NT2/D1 (cell line): ENCODE measurements around the gene MORN1.
A peak's percentile ranks its signal among the peaks of the same experiment; 100 is the strongest.

Experiments used
- DNase-seq: peaks from one replicate; pipeline ENCODE4 v3.0.0-alpha.2; 2011; ENCODE audit warnings: low read depth, low spot score
- H3K27me3 ChIP-seq: 2 replicates; pipeline ENCODE4 v1.6.0; 2011; ENCODE audit warnings: mild to moderate bottlenecking; ENCODE audit not compliant: insufficient read length, insufficient read depth
- H3K36me3 ChIP-seq: 2 replicates; pipeline ENCODE4 v1.6.1; 2011; ENCODE audit warnings: mild to moderate bottlenecking, low read length, mixed read lengths; ENCODE audit not compliant: insufficient read depth, insufficient read length
- H3K4me1 ChIP-seq: 2 replicates; pipeline ENCODE4 v1.5.1; 2011; ENCODE audit not compliant: insufficient read depth, insufficient read length
- H3K4me3 ChIP-seq: 2 replicates; pipeline ENCODE4 v1.5.1; 2011; ENCODE audit warnings: low read depth; ENCODE audit not compliant: insufficient read length
- H3K9ac ChIP-seq: 2 replicates; pipeline ENCODE4 v1.6.0; 2011; ENCODE audit warnings: low read depth; ENCODE audit not compliant: insufficient read length
- H3K9me3 ChIP-seq: 2 replicates; pipeline ENCODE4 v1.5.1; 2011; ENCODE audit warnings: mild to moderate bottlenecking, low read length; ENCODE audit not compliant: insufficient read depth
- SUZ12 ChIP-seq: IDR thresholded peaks from 2 replicates; pipeline ENCODE4 v1.6.1; 2011; ENCODE audit not compliant: insufficient read length, insufficient read depth; ENCODE audit errors: extremely low read depth
- YY1 ChIP-seq: IDR thresholded peaks from 2 replicates; pipeline ENCODE4 v1.6.1; 2011; ENCODE audit not compliant: insufficient read length, insufficient read depth
- ZNF274 ChIP-seq: IDR thresholded peaks from 2 replicates; pipeline ENCODE4 v1.6.1; 2011; ENCODE audit warnings: mild to moderate bottlenecking, low read depth, low read length

MORN1 gene

DNA sequence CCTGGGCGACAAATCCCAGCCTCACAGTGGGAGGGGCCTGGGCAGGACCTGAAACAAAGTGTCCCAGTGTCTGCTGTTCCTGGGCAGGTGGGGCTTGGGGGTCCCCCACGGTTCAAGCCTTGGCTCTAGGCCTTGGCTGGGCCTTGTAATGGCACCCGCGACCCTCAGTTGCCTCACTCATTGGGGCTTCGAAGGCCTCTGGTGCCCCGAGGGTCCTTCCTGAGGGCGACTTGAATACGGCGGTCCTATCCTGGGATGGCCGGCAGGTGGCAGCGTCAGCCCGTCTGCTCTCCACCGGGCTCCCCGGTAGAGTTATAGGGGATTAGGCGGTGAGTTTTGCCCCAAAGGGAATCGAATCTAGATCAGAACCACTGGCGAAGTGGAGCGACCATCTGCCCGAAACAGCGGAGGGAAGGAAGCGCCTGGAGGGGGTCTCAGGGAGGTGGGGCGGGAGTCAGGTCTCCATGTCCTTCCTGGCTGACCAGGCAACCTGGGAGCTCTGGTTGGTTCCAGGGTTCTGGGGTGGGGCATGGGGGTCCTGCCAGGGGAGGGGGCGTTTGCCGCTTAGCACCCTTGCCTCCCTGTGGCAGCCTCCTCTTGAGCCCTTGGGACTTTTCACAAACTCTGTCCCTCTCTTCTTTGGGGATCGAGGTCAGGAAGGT is 23.1 kb upstream of the MORN1 start:
- Histone ChIP-seq H3K4me3 (peak overlapping the region; percentile 9), H3K9me3 (no peaks in the 10 kb centered on the region), H3K9ac (peak overlapping the region; percentile 50), H3K27me3 (no peaks in the 10 kb centered on the region), H3K4me1 (peaks cover 8% of the 10 kb centered on the region), H3K36me3 (peaks cover 10% of the 10 kb centered on the region)
- peak; percentile 43 for DNase-seq
- TF ChIP-seq SUZ12 (no peak), YY1 (no peak), ZNF274 (no peak)

DNA sequence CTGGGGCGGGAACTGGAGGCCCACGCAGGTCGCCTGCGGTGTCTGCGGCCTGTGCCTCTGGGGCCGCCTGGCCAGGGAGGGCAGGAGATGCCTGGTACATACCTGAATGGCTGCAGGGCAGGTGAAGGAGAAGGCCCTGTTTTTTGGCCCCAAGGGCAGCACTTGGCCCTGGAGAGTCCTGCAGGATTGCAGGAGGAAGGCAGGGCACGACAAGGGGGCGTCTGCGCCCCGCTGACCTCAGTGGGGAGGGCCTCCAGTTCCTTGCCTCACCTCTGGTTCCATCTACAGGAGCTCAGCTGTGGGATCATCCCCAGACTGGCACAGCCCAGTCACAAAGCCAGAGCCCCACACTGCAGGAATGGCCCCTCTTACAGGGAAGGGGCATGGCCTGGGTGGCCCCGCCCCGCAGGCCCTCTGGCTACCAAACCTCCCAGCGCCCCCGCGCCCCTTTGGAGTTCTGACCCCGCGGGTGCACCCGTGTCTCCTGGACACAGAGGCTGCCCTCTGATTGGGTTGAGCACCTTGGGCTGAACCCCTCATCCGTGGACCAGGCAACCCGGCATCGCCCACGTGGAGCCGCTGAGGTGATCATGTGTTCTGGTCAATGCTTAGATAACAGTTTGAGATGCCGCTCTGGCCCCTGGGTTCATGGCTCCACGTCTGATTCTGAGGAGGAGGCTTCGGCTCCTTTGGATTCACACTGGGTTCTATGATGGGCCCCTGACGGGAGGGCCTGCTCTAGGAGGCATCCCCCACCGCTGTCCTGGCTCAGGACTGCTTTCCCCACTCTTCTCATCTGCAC is 22.3 kb upstream of the MORN1 start:
- Histone ChIP-seq H3K36me3 (peaks cover 18% of the 10 kb centered on the region), H3K27me3 (no peaks in the 10 kb centered on the region), H3K4me1 (peaks cover 8% of the 10 kb centered on the region), H3K9ac (peak overlapping the region; percentile 94), H3K4me3 (peak overlapping the region; percentile 82), H3K9me3 (no peaks in the 10 kb centered on the region)
- TF ChIP-seq YY1, result no peak
- TF ChIP-seq ZNF274, result no peak
- TF ChIP-seq SUZ12, result no peak
- no peak for DNase-seq

DNA sequence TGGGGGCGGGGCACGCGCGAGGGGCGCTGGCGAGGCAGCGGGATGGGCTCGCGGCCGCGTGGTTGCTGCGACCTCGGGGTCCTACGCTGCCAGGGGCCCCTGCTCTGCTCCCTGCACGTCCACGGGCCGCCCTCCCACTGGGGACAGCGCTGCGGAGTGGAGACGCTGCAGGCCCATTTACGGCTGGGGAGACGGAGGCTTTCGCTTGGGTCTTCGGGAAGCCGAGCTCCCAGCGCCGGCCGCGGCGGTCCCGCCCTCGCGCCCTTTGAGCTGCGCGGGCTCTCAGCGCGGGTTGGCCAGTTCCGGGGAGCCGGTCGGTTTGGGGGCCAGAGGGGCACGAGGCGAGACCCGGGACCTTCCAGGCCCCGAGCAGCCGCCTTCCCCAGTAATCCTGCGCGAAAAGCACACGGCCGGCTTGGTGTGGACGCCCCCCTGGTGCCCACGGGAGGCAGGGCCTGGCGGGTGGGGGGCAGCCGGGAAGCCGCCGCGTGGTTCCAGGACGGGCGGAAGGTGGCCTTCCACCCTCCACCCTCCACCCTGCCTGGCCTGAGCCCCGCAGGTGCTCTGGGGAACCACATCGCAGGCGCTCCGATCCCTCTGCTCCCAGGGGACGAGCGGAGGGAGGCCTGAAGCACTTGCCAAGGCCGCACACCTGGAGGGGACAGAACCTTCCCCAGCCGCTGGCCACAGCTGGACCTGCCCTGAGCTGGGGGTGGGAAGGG is 21.6 kb upstream of the MORN1 start:
- Histone ChIP-seq H3K9ac (peak overlapping the region; percentile 94), H3K4me1 (peaks cover 8% of the 10 kb centered on the region), H3K36me3 (peaks cover 25% of the 10 kb centered on the region), H3K9me3 (no peaks in the 10 kb centered on the region), H3K4me3 (peak overlapping the region; percentile 82), H3K27me3 (no peaks in the 10 kb centered on the region)
- no peak for DNase-seq
- TF ChIP-seq ZNF274 (no peak), SUZ12 (no peak), YY1 (no peak)

DNA sequence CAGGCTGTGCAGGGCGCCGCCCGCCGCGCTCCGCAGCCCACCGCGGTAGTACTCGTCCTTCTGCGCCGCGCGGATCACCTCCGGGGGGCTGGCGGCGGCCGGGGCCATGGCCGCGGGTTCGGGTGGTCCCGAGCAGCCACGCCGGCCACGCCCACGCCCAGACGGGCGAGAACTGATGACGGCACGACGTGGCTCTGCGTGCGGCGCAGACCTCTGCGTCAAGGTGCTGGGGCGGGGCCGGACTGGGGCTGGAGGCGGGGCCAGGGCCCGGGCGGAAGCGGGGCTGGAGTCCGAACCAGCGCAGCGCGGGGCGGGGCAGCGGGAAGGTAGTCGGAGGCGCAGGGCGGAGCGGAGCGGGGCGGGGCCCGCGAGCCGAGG is 21.0 kb upstream of the MORN1 start, which contains the start of gene PEX10:
PEX10 (minus strand) TSS at position 170 of the 378 bp plus-strand sequence; CDS start at position 108, 62 bp downstream.
- Histone ChIP-seq H3K4me1 (peaks cover 8% of the 10 kb centered on the region), H3K9ac (peak within 1 kb of the TSS; percentile 94), H3K27me3 (no peaks in the 10 kb centered on the region), H3K4me3 (peak within 1 kb of the TSS; percentile 91), H3K36me3 (peaks cover 29% of the 10 kb centered on the region), H3K9me3 (no peaks in the 10 kb centered on the region)
- TF ChIP-seq ZNF274, result no peak
- no peak for TF ChIP-seq YY1
- TF ChIP-seq SUZ12, result no peak
- peak; percentile 89 for DNase-seq

DNA sequence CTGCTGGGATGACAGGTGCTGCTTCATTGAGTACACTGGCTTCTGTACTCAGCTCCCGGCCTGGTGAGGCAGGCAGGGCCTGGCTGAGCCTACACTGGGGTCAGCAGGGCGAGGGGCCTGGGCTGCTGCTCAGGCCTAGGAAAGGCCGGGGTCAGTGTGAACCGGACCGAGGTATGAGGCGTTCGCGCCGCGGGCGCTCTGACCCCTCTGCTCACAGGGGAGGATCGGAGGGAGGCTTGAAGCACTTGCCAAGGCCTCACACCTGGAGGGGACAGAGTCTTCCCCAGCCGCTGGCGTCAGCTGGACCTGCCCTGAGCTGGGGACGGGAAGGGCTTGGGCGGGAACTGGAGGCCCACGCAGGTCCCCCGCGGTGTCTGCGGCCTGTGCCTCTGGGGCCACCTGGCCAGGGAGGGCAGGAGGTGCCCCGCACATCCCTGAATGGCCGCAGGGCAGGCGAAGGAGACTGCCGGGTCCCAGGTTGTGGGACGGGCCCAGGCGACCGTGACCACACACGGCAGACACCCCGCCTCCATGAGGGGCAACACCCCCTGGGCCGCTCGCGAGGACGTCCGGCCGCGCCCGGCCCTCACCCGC is 20.5 kb upstream of the MORN1 start:
- Histone ChIP-seq H3K9ac (peak overlapping the region; percentile 94), H3K9me3 (no peaks in the 10 kb centered on the region), H3K4me3 (peak overlapping the region; percentile 91), H3K27me3 (no peaks in the 10 kb centered on the region), H3K4me1 (peaks cover 5% of the 10 kb centered on the region), H3K36me3 (peaks cover 34% of the 10 kb centered on the region)
- TF ChIP-seq ZNF274 (no peak), SUZ12 (no peak), YY1 (no peak)
- no peak for DNase-seq

DNA sequence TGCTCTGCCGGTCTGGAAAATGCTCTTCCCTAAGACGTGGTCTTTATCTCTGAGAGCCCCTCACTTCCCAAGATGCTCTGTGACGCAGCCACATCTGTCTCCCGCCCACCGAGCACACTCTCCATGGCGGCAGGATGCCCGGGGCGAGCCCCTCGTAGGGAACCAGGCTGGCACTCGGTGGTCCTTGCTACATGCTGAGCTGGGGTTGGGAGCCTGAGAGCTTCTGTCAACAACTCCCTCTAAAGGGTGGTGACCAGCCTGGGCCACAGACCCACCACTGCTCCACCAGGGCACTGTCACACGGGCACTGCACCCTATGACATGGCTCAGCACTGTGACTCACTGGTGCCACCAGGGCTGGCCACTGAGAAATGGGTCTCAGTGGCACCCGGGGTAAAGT is 18.4 kb upstream of the MORN1 start:
- Histone ChIP-seq H3K36me3 (peaks cover 54% of the 10 kb centered on the region), H3K4me1 (peaks cover 6% of the 10 kb centered on the region), H3K9ac (no peak overlapping the region), H3K4me3 (no peak overlapping the region), H3K9me3 (no peaks in the 10 kb centered on the region), H3K27me3 (no peaks in the 10 kb centered on the region)
- no peak for DNase-seq
- TF ChIP-seq SUZ12, result no peak
- no peak for TF ChIP-seq YY1
- no peak for TF ChIP-seq ZNF274
